ENCODE measurements around the gene LCP1.

The LCP1 gene

DNA sequence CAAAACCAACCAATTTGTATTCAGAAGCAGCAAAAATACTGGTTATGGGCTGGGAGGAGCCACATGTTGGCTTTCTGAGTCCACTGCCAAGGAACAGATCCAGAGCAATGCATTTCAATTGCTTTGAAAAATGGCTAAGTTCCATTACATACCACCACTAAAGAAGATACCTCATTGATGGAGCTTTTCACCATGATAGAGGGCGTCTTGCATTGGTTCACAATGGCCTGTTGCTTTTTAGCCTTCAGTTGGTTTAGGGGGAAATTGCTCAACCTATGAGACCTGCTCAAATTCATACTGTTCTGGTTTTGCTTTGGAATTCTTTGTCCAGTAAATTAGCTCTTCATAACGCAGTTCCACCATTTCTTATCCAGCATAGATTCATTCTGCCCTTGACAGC, 55.9 kb downstream of the LCP1 start:
- DNase-seq: no peak

DNA sequence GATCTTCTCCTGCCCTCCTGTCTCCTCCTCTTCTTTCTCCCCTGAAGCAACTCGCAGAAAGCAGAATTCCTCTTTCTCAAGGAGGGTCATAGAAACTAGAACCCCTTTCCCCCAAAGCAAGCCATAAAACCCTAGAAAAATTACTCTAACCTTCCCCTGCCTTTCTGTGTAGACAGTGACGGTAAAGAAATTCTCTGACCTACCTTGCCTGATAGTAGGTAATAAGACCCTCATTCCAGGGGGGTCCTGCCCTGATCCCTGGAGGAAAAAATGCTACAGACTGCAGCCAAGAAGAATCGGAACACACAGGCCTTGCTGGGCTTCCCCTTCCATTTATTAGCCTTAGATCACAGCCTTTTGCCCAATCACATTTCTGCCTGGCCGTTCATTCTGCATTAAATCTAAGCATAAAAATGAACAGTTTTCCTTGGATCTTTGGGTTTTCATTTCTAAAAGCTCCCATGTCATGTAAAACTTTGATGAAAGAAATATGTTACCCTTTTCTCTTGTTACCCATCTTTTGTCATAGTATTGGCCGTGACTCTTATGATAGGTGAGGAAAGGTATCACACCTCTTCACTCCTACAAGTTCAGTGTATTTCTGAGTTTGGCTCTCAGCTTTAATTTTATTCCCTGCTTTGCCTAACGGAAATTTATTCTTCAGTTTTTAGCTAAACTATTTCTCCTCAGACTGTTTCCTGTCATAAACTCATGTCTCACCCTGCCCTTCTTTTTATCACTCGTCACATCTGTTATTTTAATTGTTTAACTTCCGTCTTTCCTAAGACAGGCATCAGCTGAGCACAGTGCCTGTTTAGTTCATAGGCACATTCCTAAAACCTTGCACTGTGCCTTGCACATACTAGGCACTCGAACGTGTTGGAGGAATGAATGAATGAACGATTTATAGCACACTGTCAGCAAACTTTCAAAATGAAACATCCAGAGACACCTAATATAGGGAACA, 56.7 kb downstream of the LCP1 start:
- DNase-seq: peak; percentile 14

DNA sequence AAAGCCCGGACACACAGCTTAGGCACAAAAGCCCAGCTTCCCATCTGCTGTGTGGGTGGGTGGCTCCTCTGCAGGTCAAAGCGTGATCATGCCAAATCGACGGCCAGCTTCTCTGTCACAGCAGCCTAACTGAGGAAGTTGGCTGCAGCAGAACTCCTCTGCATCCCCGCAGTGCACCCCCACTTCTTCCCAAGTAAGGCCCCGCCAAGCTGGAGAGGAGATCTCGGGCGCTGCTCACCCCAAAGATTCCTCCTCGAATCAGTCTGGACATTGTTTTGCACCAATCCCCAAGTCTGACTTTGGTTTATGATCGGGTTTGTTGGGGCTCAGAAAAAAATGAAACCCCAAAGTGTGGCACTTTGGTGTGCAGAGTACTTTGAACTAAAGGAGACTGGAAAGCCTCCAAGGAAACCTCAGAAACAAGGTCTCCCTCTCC, 57.4 kb downstream of the LCP1 start:
- no peak for DNase-seq

DNA sequence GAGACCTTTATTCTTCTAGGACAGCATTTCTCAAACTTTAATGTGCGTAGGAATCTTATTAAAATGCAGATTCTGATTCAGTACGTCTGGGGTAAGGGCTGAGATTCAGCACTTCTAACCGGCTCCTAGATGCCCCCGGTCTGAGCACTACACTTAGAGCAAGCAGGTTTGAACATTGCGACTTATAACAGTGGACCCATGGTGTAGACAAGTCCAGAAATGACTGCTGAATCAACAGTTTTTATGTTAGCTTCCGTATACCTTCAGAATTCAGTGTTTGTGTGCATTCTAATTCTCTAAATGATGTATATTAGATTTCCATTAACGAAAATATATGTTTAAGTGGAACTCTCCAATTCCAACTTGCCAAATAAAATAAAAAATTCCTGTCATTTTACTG, 59.7 kb downstream of the LCP1 start:
- no peak for DNase-seq

DNA sequence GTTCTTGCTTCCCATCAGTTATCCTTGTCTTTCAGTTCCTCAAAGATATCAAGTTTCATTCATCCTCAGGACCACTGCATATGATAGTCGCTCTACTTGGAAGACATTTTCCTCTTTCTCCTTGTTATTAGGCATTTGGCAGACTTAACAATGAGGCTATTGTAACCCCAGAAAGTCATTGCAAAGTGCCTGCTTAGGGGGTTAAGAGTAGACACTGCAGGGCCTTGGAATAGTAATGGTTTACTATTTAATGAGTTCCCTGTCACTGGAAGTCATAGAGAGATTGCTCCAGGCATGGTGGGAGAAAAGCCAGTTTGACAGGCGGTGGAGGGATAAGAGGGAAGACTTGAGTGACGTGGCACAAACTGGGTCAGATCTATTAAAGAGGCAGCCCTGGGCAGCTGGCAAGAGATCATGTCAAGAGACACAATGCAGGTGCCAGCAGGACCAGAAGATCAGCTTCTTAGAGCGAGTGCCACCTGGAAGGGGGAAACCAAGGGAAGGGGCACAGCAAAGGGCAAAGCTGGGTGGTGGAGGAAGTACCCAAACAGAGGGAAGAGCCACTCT, 60.3 kb downstream of the LCP1 start:
- no peak for DNase-seq

DNA sequence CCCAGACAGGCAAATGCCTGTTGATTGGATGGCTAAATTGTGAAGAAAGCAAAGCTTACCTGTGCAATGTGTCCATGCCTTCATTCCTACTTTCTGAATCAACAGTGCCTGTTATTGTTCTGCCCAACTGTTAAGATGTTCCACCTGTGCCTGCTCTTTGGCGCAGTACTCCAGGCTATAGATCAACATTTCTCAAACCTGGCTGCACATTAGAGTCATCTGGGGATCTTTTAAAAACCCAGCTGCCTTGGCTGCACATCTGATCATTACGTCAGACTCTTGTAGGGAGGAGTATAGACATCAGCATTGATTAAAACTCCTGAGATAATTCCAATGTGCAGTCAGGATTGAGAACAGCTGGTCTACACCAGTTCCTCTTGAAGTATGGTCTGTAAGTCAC, 60.9 kb downstream of the LCP1 start:
- no peak for DNase-seq

DNA sequence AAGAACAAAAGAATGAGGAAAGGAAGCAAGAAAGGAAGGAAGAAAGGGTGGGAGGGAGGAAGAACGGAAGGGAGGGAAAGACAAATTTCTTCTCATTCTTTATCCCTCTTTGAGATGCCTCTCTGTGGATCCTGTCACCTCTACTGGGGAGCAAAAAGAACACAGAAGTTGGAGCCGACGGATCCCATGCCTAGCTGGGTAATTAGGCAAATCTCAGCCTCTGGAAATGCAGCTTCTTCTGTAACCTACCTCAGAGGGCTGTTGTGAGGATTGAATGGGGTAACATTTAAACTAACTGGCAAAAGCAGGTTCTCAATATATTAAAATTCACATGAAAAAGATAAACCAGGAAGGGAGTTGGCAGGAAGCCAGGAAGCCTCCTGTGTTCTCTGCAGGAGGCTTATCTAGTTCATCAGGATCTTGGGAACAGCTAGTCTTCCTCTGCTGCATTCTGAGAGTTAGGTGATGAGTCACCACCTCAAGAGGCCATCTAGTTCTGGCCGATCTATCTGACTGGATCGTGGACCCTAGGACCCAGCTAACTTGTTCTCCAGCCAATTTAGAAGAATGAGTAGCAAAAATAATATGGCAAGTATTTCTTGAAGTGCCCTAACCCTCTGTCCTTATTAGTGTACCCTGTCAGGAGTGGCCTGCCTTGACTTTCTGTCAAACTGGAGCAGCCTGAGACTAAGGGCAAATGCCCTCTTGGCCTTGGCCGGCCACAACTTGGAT, 61.9 kb downstream of the LCP1 start:
- peak; percentile 77 for DNase-seq

DNA sequence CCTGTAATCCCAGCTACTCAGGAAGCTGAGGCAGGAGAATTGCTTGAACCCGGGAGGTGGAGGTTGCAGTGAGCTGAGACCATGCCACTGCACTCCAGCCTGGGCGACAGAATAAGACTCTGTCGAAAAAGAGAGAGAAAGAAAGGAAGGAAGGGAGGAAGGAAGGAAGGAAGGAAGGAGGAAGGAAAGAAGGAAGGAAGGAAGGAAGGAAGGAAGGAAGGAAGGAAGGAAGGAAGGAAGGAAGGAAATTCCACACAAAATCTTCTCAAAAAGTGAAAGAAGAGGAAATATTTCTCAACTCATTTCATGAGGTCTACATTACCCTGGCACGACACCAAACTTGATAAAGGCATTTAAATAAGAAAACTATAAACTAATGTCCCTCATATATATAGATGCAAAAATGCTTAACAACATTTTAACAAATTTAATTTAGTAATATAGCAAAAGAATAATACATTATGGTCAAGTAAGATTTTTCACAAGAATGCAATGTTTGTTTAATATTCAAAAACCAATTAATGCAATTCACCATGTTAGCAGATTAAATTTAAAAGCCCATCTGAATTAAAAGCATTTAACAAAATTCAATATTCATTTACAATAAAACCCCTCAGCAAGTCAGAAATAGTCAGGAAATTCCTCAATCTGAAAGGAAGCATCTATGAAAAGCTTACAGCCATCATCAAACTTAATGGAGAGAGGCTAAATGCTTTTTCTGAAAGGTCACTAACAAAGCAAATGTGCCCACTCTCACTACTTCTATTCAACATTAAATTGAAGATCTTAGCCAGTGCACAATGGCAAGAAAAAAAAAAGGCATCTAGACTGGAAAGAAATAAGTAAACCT, 65.1 kb downstream of the LCP1 start:
- DNase-seq: no peak

DNA sequence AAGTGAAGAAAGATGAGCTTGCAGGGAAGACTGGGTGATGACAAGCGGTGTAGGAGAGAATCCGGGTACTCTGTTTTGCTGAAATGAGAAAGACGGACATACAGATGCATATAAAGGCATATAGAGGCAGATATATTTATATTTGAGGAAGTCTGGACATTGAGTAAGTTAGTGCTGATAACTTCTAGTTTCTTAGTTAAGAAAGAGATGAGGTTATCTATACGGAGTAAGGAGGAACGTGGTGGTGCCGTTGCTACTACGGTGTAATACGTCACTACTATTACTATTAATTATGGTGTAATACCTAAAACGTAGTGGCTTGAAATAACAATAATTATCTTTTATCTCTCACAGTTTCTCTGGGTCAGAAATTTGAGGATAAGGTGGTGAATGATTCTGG, 67.4 kb downstream of the LCP1 start:
- no peak for DNase-seq

DNA sequence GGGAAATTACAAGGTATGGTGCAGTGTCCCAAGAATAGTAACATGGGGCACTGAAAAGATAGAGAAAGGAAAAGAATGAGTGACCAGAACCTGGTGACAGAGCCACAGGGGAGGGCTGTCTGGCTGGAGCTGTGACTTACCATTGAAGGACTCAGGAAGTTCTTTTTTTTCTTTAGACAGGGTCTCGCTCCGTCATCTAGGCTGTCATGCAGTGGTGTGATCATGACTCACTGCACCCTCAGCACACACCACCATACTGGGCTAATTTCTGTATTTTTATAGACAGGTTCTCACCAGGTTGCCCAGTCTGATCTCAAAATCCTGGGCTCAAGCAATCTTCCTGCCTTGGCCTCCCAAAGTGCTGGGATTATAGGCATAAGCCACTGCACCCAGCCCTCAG, 68.4 kb downstream of the LCP1 start:
- DNase-seq: peak; percentile 51

DNA sequence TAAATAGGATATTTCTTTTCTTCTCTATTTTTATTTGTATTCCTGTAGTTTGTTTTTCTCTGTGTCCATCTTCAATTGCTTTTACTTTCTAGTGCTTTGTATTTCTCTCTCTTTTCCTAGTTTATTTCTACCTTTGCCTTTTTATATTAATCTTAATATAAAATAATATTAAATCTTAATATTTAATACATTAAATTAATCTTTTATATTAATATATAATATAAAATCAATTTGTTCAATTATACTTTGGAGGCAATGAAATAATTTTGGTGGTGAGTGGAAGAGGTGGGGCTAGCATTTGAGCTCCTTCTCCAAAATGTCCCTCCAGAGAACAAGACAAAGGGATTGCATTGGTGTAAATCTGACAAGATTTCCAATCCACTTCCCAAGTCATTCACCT, 70.8 kb downstream of the LCP1 start:
- no peak for DNase-seq

DNA sequence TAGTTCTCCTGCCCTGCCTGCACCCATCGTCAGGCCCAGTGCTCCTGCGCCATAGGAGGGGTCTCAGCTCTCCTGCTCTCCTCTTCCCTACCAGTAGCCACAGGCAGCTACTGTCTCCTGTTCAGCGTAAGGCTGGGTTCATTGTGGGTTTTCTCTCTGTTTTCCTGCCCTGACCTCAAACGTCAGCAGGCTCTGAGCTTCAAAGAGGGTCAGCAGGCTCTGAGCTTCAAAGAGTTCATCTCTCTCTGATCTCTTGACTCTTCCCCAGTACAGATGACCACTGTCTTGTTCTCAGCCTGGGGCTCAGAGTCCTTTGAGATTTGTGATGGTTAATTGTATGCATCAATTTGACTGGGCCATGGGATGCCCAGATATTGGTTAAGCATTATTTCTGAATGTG, 72.5 kb downstream of the LCP1 start:
- no peak for DNase-seq

DNA sequence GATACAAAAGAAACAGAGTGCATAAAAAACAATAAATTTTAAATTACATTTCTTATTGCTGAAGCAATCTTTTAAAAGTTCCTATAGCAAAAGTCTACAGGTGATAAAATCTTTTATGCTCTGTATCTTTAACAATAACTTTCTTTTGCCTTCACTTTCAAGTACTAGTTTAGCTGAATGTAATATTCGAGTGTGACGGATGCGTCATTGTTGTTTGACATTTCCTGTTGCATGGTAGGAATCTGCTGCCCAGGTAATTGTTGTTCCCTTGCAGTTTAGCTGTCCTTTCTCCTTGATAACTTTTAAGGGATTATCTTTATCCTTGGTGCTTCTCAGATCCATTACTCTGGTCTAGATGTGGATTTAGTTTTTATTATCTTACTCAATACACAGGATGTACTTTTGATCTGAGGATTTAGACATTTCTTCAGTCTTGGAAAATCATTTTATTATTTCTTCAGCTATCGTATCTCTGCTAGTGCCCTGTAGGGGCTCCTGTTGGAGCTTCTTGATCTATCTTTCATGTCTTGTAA, 75.1 kb downstream of the LCP1 start:
- DNase-seq: no peak

DNA sequence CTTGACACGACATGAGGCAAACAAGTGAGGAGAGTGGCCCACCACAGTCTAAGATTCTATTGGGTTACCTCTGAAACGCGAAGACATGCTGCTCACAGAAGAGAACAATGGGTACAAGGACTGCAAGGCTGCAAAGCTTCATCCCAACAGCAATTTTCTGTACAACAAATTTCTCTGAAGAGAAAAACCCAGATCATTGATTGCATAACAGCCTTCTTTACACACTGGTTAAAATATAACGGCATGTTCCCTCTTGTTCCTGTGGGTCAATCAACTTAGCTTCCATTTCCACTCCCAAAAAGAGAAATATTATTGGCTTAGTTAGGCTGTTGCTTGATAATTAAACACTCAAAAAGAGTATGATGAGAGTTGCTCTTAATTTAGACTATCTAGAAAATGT, 77.1 kb downstream of the LCP1 start, which contains the start of gene CPB2:
Gene CPB2, minus strand, starts transcription at position 166 of the 400 bp plus-strand sequence. Its CDS starts 24 bp downstream, at position 142.
- no peak for DNase-seq

DNA sequence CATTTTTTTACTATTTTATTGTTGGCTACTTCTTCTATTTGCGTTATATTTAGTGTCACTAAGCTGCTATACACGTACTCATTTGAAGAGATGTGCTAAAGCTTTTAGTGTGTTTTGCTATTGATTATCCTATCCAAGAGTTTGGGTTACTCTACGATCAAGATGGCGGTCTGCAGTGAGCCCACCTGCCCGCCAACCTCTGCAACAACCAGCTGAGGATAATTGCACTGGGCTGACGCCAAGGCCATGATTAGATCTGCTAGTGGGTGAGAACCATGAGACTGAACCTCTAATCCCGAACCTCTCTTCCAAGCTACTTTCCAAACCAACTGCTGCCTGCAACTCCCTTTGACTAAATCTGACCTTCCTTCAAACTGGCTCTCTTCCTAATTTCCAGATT, 78.9 kb downstream of the LCP1 start:
- no peak for DNase-seq

DNA sequence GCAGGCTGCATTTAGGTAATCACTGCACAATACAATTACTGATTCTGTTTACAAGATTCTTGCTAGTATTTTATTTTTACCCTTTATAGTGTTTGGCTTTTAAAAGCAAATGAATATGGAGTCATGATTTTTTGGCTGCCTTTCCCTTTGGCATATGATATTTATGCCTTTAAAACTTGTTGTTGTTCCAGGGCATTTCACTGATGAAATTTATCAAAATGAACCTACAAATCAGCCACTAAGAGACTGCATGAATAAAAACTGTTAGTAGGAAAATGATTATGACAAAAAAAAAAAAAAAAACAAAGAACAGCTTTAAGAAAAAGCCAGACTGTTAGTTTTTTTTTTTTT, 79.7 kb downstream of the LCP1 start:
- DNase-seq: no peak

DNA sequence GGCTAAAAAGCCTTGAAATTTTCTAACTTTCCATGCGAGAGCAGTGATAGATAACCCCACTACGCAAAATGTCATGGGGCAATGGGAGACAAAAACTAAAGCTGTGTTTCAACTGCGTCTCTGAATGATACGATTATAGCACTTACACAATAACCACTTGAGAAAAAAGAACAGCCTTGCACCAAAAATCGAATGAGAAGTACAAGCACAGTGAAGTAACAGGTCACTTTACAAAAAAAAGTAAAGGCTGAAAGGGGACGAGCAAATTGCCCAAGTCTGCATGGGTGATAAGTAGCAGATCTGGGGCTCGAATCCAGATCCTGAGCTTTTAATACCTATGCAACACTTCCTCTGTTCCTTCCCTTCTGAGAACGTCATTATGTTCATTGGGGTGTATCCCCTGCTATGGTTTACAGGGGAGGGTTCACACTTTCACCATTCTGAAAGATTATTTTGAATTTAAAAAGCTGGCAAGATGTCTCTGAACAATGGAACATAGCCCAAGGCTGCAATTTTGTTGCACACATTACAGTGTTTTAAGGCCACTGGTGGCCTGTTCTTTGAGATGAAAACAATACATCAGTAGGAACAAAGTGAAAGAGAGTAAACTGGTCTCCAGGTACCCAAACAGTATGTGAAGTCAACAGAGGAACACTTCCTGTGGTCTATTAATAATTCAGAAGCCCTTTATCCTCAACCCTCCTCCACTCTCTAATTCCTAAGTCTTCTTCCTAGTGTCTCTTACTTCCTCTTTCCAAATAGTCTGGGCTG, 80.3 kb downstream of the LCP1 start:
- DNase-seq: no peak

DNA sequence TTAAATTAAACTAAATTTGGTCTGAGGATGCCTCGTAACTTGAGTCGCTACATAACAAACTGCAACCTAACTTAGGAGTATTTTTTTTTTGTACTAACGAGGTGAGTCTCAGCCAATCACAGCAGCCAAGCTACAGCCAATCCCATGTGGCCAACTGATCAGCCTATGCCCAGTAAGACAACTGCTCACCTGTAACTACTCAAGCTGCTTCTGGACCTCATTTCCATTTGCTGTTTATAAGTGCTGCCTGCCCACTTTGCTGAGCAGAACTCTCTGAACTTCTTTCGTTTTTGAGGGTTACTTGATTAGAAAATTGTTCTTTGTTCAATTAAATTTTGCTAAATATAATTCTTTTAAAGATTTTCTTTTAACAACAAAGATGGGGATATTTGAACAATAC, 81.0 kb downstream of the LCP1 start:
- DNase-seq: no peak

DNA sequence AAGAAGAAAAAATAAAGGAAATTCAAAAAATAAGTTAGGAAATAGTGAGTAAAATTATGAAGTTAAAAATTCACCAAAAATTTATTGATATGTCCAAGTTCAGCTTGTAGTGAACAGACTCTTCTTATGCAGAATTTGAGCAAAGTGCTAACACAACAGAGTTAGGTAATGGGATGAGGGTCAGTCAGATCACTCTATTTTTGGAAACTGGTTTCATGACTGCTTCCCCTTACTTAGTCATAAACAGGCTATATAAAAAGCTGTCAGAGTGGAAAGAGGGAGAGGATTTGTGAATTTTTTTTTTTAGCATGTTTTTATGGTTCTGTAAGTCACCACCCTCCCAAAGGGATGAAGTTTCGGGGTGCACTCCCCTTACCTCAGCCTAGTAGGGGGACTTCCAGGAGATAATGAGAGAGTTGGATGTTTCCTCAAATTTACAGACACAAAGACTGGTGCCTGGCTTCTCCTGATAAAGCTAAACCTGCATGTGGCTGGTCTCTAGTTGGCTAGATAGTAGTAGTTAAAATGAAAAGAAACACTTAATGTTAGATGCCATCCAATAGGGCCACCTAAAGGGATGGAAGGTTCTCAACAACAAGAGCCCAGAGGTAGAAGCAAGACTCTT, 81.7 kb downstream of the LCP1 start:
- DNase-seq: peak; percentile 7

DNA sequence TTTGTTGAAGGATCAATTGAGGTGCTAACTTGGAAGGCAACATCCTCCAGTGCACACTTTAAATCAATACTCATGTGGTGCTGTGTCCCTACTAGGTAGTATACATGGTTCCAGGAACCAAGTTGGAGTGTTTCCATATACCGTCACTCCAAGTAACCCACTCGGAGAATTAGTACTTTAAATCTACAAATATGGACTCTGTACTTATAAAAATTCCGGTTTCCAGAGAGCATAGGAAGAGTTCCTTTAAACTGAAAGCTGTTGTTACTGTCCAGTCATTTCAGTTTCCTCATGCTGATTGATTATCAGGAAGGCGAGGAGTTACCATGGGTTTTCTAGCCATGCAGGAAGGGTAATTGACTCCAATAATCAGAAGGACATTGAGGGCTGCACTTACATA, 84.3 kb downstream of the LCP1 start:
- no peak for DNase-seq

DNA sequence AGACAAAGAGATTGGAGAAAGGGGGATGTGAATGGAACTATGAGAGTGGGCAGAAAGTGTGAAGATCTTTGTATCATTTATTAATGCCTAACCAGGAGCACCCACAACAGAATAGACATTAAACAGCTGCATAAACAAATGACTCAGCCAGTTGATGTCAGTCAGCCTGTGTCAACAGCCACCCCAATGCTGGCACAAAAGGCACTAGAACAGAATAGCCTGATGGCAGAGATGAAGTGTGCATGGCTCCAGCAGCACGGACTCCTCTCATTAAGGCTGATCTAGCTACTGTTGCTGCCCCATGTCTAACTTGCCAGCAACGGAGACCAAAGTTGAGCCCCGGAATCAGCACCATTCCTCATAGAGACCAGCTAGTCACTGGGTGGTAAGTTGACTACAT, 85.0 kb downstream of the LCP1 start:
- no peak for DNase-seq

Measured in fibroblast of skin of right biceps (primary cell).